Mesendoderm (in vitro differentiated cells): ENCODE results near the gene SYDE2.
"Not testable (repeated sequence)": the region's sequence is repeated elsewhere in the genome, so short reads cannot be mapped to it uniquely, and the experiment has no call there.

Source experiments
- DNase-seq: peaks from one replicate; pipeline ENCODE4 v3.0.0; 2013
- H2AK5ac ChIP-seq: 2 replicates; pipeline ENCODE4 v1.6.1; 2013; ENCODE audit warnings: low read length, inconsistent platforms
- H2BK120ac ChIP-seq: 2 replicates; pipeline ENCODE4 v1.6.1; 2013; ENCODE audit warnings: low read depth, mild to moderate bottlenecking, low read length, moderate library complexity, mixed read lengths
- H2BK15ac ChIP-seq: replicated peaks from 2 replicates; pipeline ENCODE4 v1.6.1; 2013; ENCODE audit warnings: low read depth, mild to moderate bottlenecking, moderate library complexity
- H2BK5ac ChIP-seq: 2 replicates; pipeline ENCODE4 v1.6.1; 2013; ENCODE audit warnings: low read length, inconsistent platforms
- H3K18ac ChIP-seq: 2 replicates; pipeline ENCODE4 v1.6.1; 2013; ENCODE audit warnings: mild to moderate bottlenecking, low read length, mixed read lengths
- H3K23ac ChIP-seq: one replicate; pipeline ENCODE4 v1.6.1; 2013; ENCODE audit warnings: low read length
- H3K27ac ChIP-seq: 2 replicates; pipeline ENCODE4 v1.5.1; 2013; ENCODE audit warnings: low read depth, mild to moderate bottlenecking, inconsistent platforms, low read length, moderate library complexity
- H3K27me3 ChIP-seq: 2 replicates; pipeline ENCODE4 v1.6.1; 2013; ENCODE audit warnings: low read length, control low read depth, mild to moderate bottlenecking, inconsistent platforms; ENCODE audit not compliant: insufficient read depth, poor library complexity
- H3K36me3 ChIP-seq: 2 replicates; pipeline ENCODE4 v1.6.1; 2013; ENCODE audit warnings: low read length, inconsistent platforms; ENCODE audit not compliant: control insufficient read depth, insufficient read depth
- H3K4ac ChIP-seq: one replicate; pipeline ENCODE4 v1.6.1; 2013; ENCODE audit warnings: low read depth, mild to moderate bottlenecking, low read length, moderate library complexity
- H3K4me1 ChIP-seq: 2 replicates; pipeline ENCODE4 v1.6.1; 2013; ENCODE audit warnings: low read depth, low read length, inconsistent platforms; ENCODE audit not compliant: control insufficient read depth
- H3K4me2 ChIP-seq: 2 replicates; pipeline ENCODE4 v1.6.1; 2013; ENCODE audit warnings: low read length
- H3K4me3 ChIP-seq: 2 replicates; pipeline ENCODE4 v1.5.1; 2013; ENCODE audit warnings: mild to moderate bottlenecking, low read length
- H3K56ac ChIP-seq: one replicate; pipeline ENCODE4 v1.6.1; 2013; ENCODE audit warnings: low read length
- H3K79me1 ChIP-seq: 2 replicates; pipeline ENCODE4 v1.6.1; 2013; ENCODE audit warnings: low read length, inconsistent platforms
- H3K79me2 ChIP-seq: 2 replicates; pipeline ENCODE4 v1.6.1; 2013; ENCODE audit warnings: mild to moderate bottlenecking, low read length; ENCODE audit not compliant: control insufficient read depth, insufficient read depth
- H3K9ac ChIP-seq: 2 replicates; pipeline ENCODE4 v1.6.1; 2013; ENCODE audit warnings: low read length, inconsistent platforms
- H4K5ac ChIP-seq: one replicate; pipeline ENCODE4 v1.6.1; 2013; ENCODE audit warnings: low read length
- H4K8ac ChIP-seq: one replicate; pipeline ENCODE4 v1.6.1; 2013; ENCODE audit warnings: low read depth, mild to moderate bottlenecking, control low read depth, low read length, moderate library complexity
- WGBS: extraction: QIAGEN DNeasy Blood & Tissue Kit; methylation state at CpG from one replicate; pipeline ENCODE4 v1.1.7; 2013; ENCODE audit warnings: low lambda C conversion rate, missing lambda C conversion rate; ENCODE audit not compliant: insufficient coverage; ENCODE audit errors: extremely low coverage; 5-methylcytosine and 5-hydroxymethylcytosine counted together

SYDE2 gene

DNA sequence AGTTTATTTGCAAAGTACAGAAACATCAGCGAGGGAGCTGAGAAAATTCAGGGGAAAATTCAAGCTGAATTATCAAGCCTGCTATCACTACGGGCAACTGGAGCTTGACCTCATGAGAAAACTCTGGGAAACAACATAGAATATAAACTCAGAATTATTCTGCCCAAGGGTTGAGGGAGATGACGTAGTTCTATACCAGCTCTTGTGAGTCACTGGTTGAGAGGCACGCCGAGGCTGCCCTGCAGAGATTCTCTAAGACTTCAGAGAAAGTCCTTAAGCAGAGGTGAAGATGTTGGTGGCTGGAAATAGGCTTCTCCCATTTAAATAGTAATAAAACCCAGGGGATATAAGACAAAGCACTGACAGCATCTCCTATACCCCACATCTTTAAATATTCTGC is 12.3 kb downstream of the SYDE2 start:
- no peak overlapping the region for H2BK120ac ChIP-seq
- H3K56ac ChIP-seq: no peak overlapping the region
- WGBS: no CpG with 5 or more reads among the region's 5 CpGs
- no peaks in the 10 kb centered on the region for H3K27me3 ChIP-seq
- H3K18ac ChIP-seq: no peak overlapping the region
- DNase-seq: no peak
- H2BK15ac ChIP-seq: no peak overlapping the region
- H3K4me2 ChIP-seq: no peak overlapping the region
- no peak overlapping the region for H3K27ac ChIP-seq
- H3K23ac ChIP-seq: no peak overlapping the region
- no peak overlapping the region for H2AK5ac ChIP-seq
- H3K4ac ChIP-seq: no peak overlapping the region
- H3K79me2 ChIP-seq: peaks cover 5% of the 10 kb centered on the region
- H2BK5ac ChIP-seq: no peak overlapping the region
- H3K4me3 ChIP-seq: no peak overlapping the region
- H4K5ac ChIP-seq: no peak overlapping the region
- no peaks in the 10 kb centered on the region for H3K4me1 ChIP-seq
- H3K79me1 ChIP-seq: no peaks in the 10 kb centered on the region
- H3K9ac ChIP-seq: no peak overlapping the region
- no peak overlapping the region for H4K8ac ChIP-seq
- no peaks in the 10 kb centered on the region for H3K36me3 ChIP-seq

DNA sequence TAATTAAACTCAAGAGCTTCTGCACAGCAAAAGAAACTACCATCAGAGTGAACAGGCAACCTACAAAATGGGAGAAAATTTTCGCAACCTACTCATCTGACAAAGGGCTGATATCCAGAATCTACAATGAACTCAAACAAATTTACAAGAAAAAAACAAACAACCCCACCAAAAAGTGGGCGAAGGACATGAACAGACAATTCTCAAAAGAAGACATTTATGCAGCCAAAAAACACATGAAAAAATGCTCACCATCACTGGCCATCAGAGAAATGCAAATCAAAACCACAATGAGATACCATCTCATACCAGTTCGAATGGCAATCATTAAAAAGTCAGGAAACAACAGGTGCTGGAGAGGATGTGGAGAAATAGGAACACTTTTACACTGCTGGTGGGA is 13.8 kb downstream of the SYDE2 start:
- not testable (repeated sequence) for H2AK5ac ChIP-seq, H3K4me2 ChIP-seq, H3K79me2 ChIP-seq, H3K36me3 ChIP-seq, H4K5ac ChIP-seq, H2BK15ac ChIP-seq, H3K27me3 ChIP-seq, H3K23ac ChIP-seq, H4K8ac ChIP-seq, H3K27ac ChIP-seq, H3K9ac ChIP-seq, H3K18ac ChIP-seq, H3K79me1 ChIP-seq, H3K4me1 ChIP-seq, H3K4me3 ChIP-seq, H3K56ac ChIP-seq, H2BK120ac ChIP-seq, DNase-seq, H3K4ac ChIP-seq, H2BK5ac ChIP-seq
- WGBS: no CpG with 5 or more reads among the region's 3 CpGs

DNA sequence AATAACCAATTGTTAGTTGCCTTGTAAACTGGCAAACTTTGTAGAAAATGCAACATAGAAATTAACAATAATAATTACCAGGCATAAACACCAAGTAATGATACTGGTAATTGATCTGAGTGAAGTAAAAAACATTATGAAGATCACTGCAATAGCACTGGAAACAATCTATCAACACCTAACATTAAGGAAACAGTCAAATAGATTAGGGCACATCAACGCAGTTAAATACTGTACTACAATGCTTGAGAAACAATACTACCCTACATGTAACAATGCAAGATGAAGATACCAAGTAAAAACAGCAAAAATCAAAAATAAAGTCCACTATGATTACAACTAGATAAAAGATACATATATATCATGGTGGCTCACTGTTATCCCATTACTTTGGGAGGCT is 16.6 kb downstream of the SYDE2 start:
- no peak overlapping the region for H3K4ac ChIP-seq
- H3K9ac ChIP-seq: no peak overlapping the region
- no peak overlapping the region for H2BK5ac ChIP-seq
- H3K4me2 ChIP-seq: no peak overlapping the region
- H3K18ac ChIP-seq: no peak overlapping the region
- DNase-seq: no peak
- no peak overlapping the region for H3K4me3 ChIP-seq
- H3K79me2 ChIP-seq: peaks cover under 1% of the 10 kb centered on the region
- H2BK120ac ChIP-seq: no peak overlapping the region
- no peak overlapping the region for H2BK15ac ChIP-seq
- H3K27ac ChIP-seq: no peak overlapping the region
- H3K36me3 ChIP-seq: no peaks in the 10 kb centered on the region
- H4K5ac ChIP-seq: no peak overlapping the region
- no peak overlapping the region for H4K8ac ChIP-seq
- no peak overlapping the region for H3K23ac ChIP-seq
- no peak overlapping the region for H3K56ac ChIP-seq
- H3K79me1 ChIP-seq: no peaks in the 10 kb centered on the region
- no peaks in the 10 kb centered on the region for H3K27me3 ChIP-seq
- H3K4me1 ChIP-seq: no peaks in the 10 kb centered on the region
- WGBS: no CpG with 5 or more reads among the region's 1 CpG
- no peak overlapping the region for H2AK5ac ChIP-seq

DNA sequence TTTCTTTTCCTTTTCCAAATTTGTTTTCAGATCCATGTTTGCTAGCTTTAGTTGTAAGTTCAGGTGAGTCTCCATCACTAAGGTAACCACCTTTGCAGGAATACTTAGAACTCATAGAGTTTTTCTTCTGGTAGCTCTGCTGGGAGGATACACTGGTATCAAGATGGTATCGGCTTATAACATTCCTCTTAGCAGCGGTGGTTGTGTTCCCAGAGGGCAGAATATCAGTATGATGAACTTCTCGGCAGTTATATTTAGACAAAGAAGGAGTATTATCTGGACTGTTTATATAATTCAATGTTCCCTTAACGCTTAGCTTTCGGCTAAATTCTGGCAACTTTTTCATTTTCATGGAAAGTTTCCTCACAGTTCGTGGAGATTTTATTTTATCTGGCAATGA is 18.1 kb downstream of the SYDE2 start:
- Histone ChIP-seq H3K9ac (no peak overlapping the region), H2AK5ac (no peak overlapping the region), H3K27me3 (no peaks in the 10 kb centered on the region), H3K4me1 (no peaks in the 10 kb centered on the region), H4K5ac (no peak overlapping the region), H3K79me2 (no peaks in the 10 kb centered on the region), H3K79me1 (no peaks in the 10 kb centered on the region), H2BK5ac (no peak overlapping the region), H4K8ac (no peak overlapping the region), H3K36me3 (no peaks in the 10 kb centered on the region), H3K4me2 (no peak overlapping the region), H3K56ac (no peak overlapping the region), H3K4ac (no peak overlapping the region), H3K23ac (no peak overlapping the region), H2BK120ac (no peak overlapping the region), H3K4me3 (no peak overlapping the region), H2BK15ac (no peak overlapping the region), H3K18ac (no peak overlapping the region), H3K27ac (no peak overlapping the region)
- WGBS: no CpG with 5 or more reads among the region's 6 CpGs
- DNase-seq: no peak

DNA sequence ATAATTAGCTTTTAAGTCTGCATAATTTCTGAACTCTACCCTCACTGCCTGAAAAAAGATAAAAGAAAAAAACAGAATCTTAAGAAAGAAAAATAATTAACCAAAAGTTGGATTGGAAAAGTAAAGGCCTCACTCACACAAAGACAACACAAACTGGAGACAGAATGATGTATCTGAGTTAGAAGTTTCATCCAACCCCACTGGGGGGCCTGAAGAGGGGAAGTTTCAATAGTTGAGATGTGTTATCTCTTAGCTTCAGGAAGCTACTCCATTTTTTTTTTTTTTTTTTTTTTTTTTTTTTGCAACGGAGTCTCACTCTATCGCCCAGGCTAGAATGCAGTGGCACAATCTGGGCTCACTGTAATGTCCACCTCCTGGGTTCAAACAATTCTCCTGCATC is 19.9 kb downstream of the SYDE2 start:
- Histone ChIP-seq H3K27me3 (no peaks in the 10 kb centered on the region), H3K27ac (no peak overlapping the region), H3K4ac (no peak overlapping the region), H3K56ac (no peak overlapping the region), H3K4me2 (no peak overlapping the region), H3K79me2 (no peaks in the 10 kb centered on the region), H3K18ac (no peak overlapping the region), H2BK120ac (no peak overlapping the region), H4K8ac (no peak overlapping the region), H2BK15ac (no peak overlapping the region), H3K23ac (no peak overlapping the region), H3K79me1 (no peaks in the 10 kb centered on the region), H3K36me3 (no peaks in the 10 kb centered on the region), H3K4me3 (no peak overlapping the region), H2BK5ac (no peak overlapping the region), H3K9ac (no peak overlapping the region), H4K5ac (no peak overlapping the region), H2AK5ac (no peak overlapping the region), H3K4me1 (no peaks in the 10 kb centered on the region)
- DNase-seq: no peak
- WGBS: no CpG with 5 or more reads among the region's 2 CpGs

DNA sequence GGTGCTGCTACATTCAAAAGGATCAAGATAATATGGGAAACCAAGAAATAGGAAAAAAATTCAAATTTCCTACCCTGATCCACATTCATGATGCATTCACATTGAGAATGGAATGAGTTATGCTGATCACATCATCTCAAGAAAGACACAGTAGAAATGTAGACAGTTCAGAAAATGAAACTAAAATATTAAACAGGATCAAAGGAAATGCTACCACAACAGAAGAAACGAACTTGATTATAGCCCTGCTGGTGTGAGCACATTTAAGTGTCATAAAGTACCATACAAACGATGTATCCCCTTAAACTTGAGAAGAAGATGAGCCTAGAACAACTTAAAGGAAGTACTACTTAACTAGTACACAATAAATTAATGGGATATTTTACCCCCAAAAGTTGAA is 21.3 kb downstream of the SYDE2 start:
- DNase-seq: no peak

More for the DNA sequence above, 21.3 kb downstream of the SYDE2 start:
- Histone ChIP-seq H3K4me2 (no peak overlapping the region), H3K56ac (no peak overlapping the region), H2BK5ac (no peak overlapping the region), H3K79me1 (no peaks in the 10 kb centered on the region), H3K9ac (no peak overlapping the region), H3K4me3 (no peak overlapping the region), H2AK5ac (no peak overlapping the region), H3K4ac (no peak overlapping the region), H3K4me1 (no peaks in the 10 kb centered on the region), H2BK15ac (no peak overlapping the region), H3K27me3 (no peaks in the 10 kb centered on the region), H4K5ac (no peak overlapping the region), H3K79me2 (no peaks in the 10 kb centered on the region), H3K23ac (no peak overlapping the region), H3K18ac (no peak overlapping the region), H4K8ac (no peak overlapping the region), H3K36me3 (no peaks in the 10 kb centered on the region), H3K27ac (no peak overlapping the region), H2BK120ac (no peak overlapping the region)
- no CpG with 5 or more reads among the region's 2 CpGs for WGBS
